ENCODE measurements around the gene SELENOO.

SELENOO gene

GRCh38 chr22:50238755-50239154, 37.9 kb downstream of the SELENOO start:
- no peak overlapping the region for H4K8ac ChIP-seq (ENCODE audit: low read depth, low read length)
- no peak overlapping the region for H2BK5ac ChIP-seq (ENCODE audit: low read length)
- H3K9me3 ChIP-seq (replicated peaks in 1 of 2; ENCODE audit: control insufficient read depth in 2 of 2, insufficient read depth in 1 of 2, low read depth in 1 of 2, low read length in 2 of 2): peaks cover 0 to 5% of the 10 kb centered on the region in 2 donors
- no peak overlapping the region for H3K4me2 ChIP-seq (ENCODE audit: insufficient read depth, low read length, poor library complexity, severe bottlenecking)
- H3K9ac ChIP-seq (ENCODE audit: low read depth, low read length, poor library complexity): no peak overlapping the region
- no peak overlapping the region for H3K18ac ChIP-seq (ENCODE audit: low read length)
- peaks cover 0 to 3% (median 0%) of the 10 kb centered on the region in 3 experiments for H3K27me3 ChIP-seq (ENCODE audit: control insufficient read depth in 3 of 3, insufficient read depth in 3 of 3, low read depth in 1 of 3, low read length in 3 of 3)
- H2BK120ac ChIP-seq (ENCODE audit: low read depth, low read length): no peak overlapping the region
- peaks cover 35% of the 10 kb centered on the region for H3K79me1 ChIP-seq (ENCODE audit: low read depth, low read length)
- H2AK5ac ChIP-seq (ENCODE audit: low read depth, low read length): no peak overlapping the region
- H3K36me3 ChIP-seq (replicated peaks in 1 of 2; ENCODE audit: control insufficient read depth in 2 of 2, insufficient read depth in 2 of 2, low read length in 2 of 2): peaks cover 15 to 18% of the 10 kb centered on the region in 2 donors
- no peak overlapping the region for H4K91ac ChIP-seq (ENCODE audit: low read depth, low read length, poor library complexity)
- no peak overlapping the region for H3K23ac ChIP-seq (ENCODE audit: low read depth, low read length, poor library complexity)
- H3K14ac ChIP-seq (ENCODE audit: low read length): no peak overlapping the region
- no peak overlapping the region for H2AFZ ChIP-seq (ENCODE audit: low read length)
- no peak overlapping the region for H3K4ac ChIP-seq (ENCODE audit: low read length)
- WGBS, 2 donors (ENCODE audit: extremely low coverage in 2 of 2, insufficient read length in 2 of 2, insufficient replicate concordance in 1 of 2): no CpG with 5 or more reads among the region's 9 CpGs
- DNase-seq (ENCODE audit: low spot score): no peak
- no peak overlapping the region for H3K27ac ChIP-seq (replicated peaks; ENCODE audit: low read length)
- no peak overlapping the region for H2BK12ac ChIP-seq (ENCODE audit: low read length)
- no peak overlapping the region for H2BK15ac ChIP-seq (ENCODE audit: low read length)
- H3K4me1 ChIP-seq (ENCODE audit: control insufficient read depth in 2 of 2, insufficient read depth in 1 of 2, low read depth in 1 of 2, low read length in 2 of 2): peaks cover 9 to 14% of the 10 kb centered on the region in 2 donors
- no peak overlapping the region for H3K4me3 ChIP-seq (ENCODE audit: low read length in 2 of 2)

GRCh38 chr22:50242406-50242949, 41.7 kb downstream of the SELENOO start:
- no peak overlapping the region for H3K4ac ChIP-seq (ENCODE audit: low read length)

GRCh38 chr22:50243685-50244419, 43.0 kb downstream of the SELENOO start:
- no peak overlapping the region for H2BK15ac ChIP-seq (ENCODE audit: low read length)
- H3K9ac ChIP-seq (ENCODE audit: low read depth, low read length, poor library complexity): peak overlapping the region; percentile 74
- peak overlapping the region; percentile 85 to 93 for H3K4me3 ChIP-seq (ENCODE audit: low read length in 2 of 2)
- H3K18ac ChIP-seq (ENCODE audit: low read length): no peak overlapping the region
- H3K79me1 ChIP-seq (ENCODE audit: low read depth, low read length): peaks cover 27% of the 10 kb centered on the region
- peak overlapping the region; percentile 97 for H2AFZ ChIP-seq (ENCODE audit: low read length)
- no peaks in the 10 kb centered on the region for H3K9me3 ChIP-seq (replicated peaks in 1 of 2; ENCODE audit: control insufficient read depth in 2 of 2, insufficient read depth in 1 of 2, low read depth in 1 of 2, low read length in 2 of 2)
- DNase-seq (ENCODE audit: low spot score): no peak
- H3K4me2 ChIP-seq (ENCODE audit: insufficient read depth, low read length, poor library complexity, severe bottlenecking): peak overlapping the region; percentile 95
- H3K23ac ChIP-seq (ENCODE audit: low read depth, low read length, poor library complexity): no peak overlapping the region
- H2AK5ac ChIP-seq (ENCODE audit: low read depth, low read length): no peak overlapping the region
- H2BK120ac ChIP-seq (ENCODE audit: low read depth, low read length): no peak overlapping the region
- H4K8ac ChIP-seq (ENCODE audit: low read depth, low read length): no peak overlapping the region
- H3K36me3 ChIP-seq (replicated peaks in 1 of 2; ENCODE audit: control insufficient read depth in 2 of 2, insufficient read depth in 2 of 2, low read length in 2 of 2): peaks cover 25 to 46% of the 10 kb centered on the region in 2 donors
- no peak overlapping the region for H3K27ac ChIP-seq (replicated peaks; ENCODE audit: low read length)
- no peak overlapping the region for H3K14ac ChIP-seq (ENCODE audit: low read length)
- WGBS, 2 donors (ENCODE audit: extremely low coverage in 2 of 2, insufficient read length in 2 of 2, insufficient replicate concordance in 1 of 2): no CpG with 5 or more reads among the region's 27 CpGs
- H3K4ac ChIP-seq (ENCODE audit: low read length): no peak overlapping the region
- no peak overlapping the region for H2BK12ac ChIP-seq (ENCODE audit: low read length)
- peaks cover 16 to 38% of the 10 kb centered on the region in 2 donors for H3K4me1 ChIP-seq (ENCODE audit: control insufficient read depth in 2 of 2, insufficient read depth in 1 of 2, low read depth in 1 of 2, low read length in 2 of 2)
- no peaks in the 10 kb centered on the region for H3K27me3 ChIP-seq (ENCODE audit: control insufficient read depth in 3 of 3, insufficient read depth in 3 of 3, low read depth in 1 of 3, low read length in 3 of 3)
- H2BK5ac ChIP-seq (ENCODE audit: low read length): peak overlapping the region; percentile 83
- H4K91ac ChIP-seq (ENCODE audit: low read depth, low read length, poor library complexity): no peak overlapping the region

More at GRCh38 chr22:50242406-50242949, 41.7 kb downstream of the SELENOO start:
- peaks cover 14 to 31% of the 10 kb centered on the region in 2 donors for H3K4me1 ChIP-seq (ENCODE audit: control insufficient read depth in 2 of 2, insufficient read depth in 1 of 2, low read depth in 1 of 2, low read length in 2 of 2)
- no peaks in the 10 kb centered on the region for H3K9me3 ChIP-seq (replicated peaks in 1 of 2; ENCODE audit: control insufficient read depth in 2 of 2, insufficient read depth in 1 of 2, low read depth in 1 of 2, low read length in 2 of 2)
- no peak overlapping the region for H2BK12ac ChIP-seq (ENCODE audit: low read length)
- no peak overlapping the region for H2BK5ac ChIP-seq (ENCODE audit: low read length)
- H3K23ac ChIP-seq (ENCODE audit: low read depth, low read length, poor library complexity): no peak overlapping the region
- no peaks in the 10 kb centered on the region for H3K27me3 ChIP-seq (ENCODE audit: control insufficient read depth in 3 of 3, insufficient read depth in 3 of 3, low read depth in 1 of 3, low read length in 3 of 3)
- no peak for DNase-seq (ENCODE audit: low spot score)
- no peak overlapping the region for H4K8ac ChIP-seq (ENCODE audit: low read depth, low read length)
- H3K27ac ChIP-seq (replicated peaks; ENCODE audit: low read length): no peak overlapping the region
- H2BK15ac ChIP-seq (ENCODE audit: low read length): no peak overlapping the region
- no peak overlapping the region for H2AK5ac ChIP-seq (ENCODE audit: low read depth, low read length)
- peaks cover 17% of the 10 kb centered on the region for H3K79me1 ChIP-seq (ENCODE audit: low read depth, low read length)
- H4K91ac ChIP-seq (ENCODE audit: low read depth, low read length, poor library complexity): no peak overlapping the region
- no peak overlapping the region for H3K14ac ChIP-seq (ENCODE audit: low read length)
- H3K36me3 ChIP-seq (replicated peaks in 1 of 2; ENCODE audit: control insufficient read depth in 2 of 2, insufficient read depth in 2 of 2, low read length in 2 of 2): peaks cover 23 to 35% of the 10 kb centered on the region in 2 donors
- WGBS, 2 donors (ENCODE audit: extremely low coverage in 2 of 2, insufficient read length in 2 of 2, insufficient replicate concordance in 1 of 2): no CpG with 5 or more reads among the region's 14 CpGs
- H3K4me3 ChIP-seq (ENCODE audit: low read length in 2 of 2): peak overlapping the region in 1 of 2 donors; percentile 8
- no peak overlapping the region for H2AFZ ChIP-seq (ENCODE audit: low read length)
- H2BK120ac ChIP-seq (ENCODE audit: low read depth, low read length): no peak overlapping the region
- H3K4me2 ChIP-seq (ENCODE audit: insufficient read depth, low read length, poor library complexity, severe bottlenecking): no peak overlapping the region
- H3K9ac ChIP-seq (ENCODE audit: low read depth, low read length, poor library complexity): no peak overlapping the region
- H3K18ac ChIP-seq (ENCODE audit: low read length): no peak overlapping the region

Data from neuronal stem cell (in vitro differentiated cells).